GM21723 (cell line): ENCODE measurements around the gene DDTL.
A peak's percentile ranks its signal among the peaks of the same experiment; 100 is the strongest.
"Not testable (repeated sequence)": the region's sequence is repeated elsewhere in the genome, so short reads cannot be mapped to it uniquely, and the experiment has no call there.

Experiments
- ATAC-seq: cut with Tn5 transposase; IDR thresholded peaks from one replicate; pipeline ENCODE4 v1.9.1; 2021; ENCODE audit warnings: mild to moderate bottlenecking, moderate library complexity; ENCODE audit not compliant: unreplicated experiment

Gene DDTL

GRCh38 chr22:23969071-23969470 lies 2.4 kb downstream of the DDTL start:
- no peak for ATAC-seq

GRCh38 chr22:23970201-23970641 lies 3.5 kb downstream of the DDTL start:
- ATAC-seq, result no peak

- no peak for ATAC-seq
These were observed 4.3 kb downstream of the DDTL start for GRCh38 chr22:23970816-23971486.

- not testable (repeated sequence) for ATAC-seq
These were observed 5.2 kb downstream of the DDTL start for GRCh38 chr22:23971927-23972326.

- ATAC-seq, result peak; percentile 85
These were observed 7.7 kb downstream of the DDTL start, which contains the start of gene DDT for GRCh38 chr22:23974345-23974744. Gene DDT, minus strand, starts transcription at chr22:23974441. Its CDS starts 27 bp downstream, at chr22:23974414.

- ATAC-seq, result not testable (repeated sequence)
These were observed 8.2 kb downstream of the DDTL start for GRCh38 chr22:23974836-23975352.

- ATAC-seq, result not testable (repeated sequence)
These were observed 10.6 kb downstream of the DDTL start for GRCh38 chr22:23977304-23977703.

- ATAC-seq, result not testable (repeated sequence)
These were observed 13.0 kb downstream of the DDTL start, which contains the start of gene GSTT2 for GRCh38 chr22:23979557-23980240. Gene GSTT2, plus strand, starts transcription at chr22:23980134.

- not testable (repeated sequence) for ATAC-seq
These were observed 13.9 kb downstream of the DDTL start for GRCh38 chr22:23980567-23980966.

GRCh38 chr22:23984430-23984829 lies 17.7 kb downstream of the DDTL start:
- no peak for ATAC-seq

- not testable (repeated sequence) for ATAC-seq
These were observed 19.4 kb downstream of the DDTL start for GRCh38 chr22:23986089-23986488.

GRCh38 chr22:23986538-23987178 lies 20.0 kb downstream of the DDTL start:
- not testable (repeated sequence) for ATAC-seq

- not testable (repeated sequence) for ATAC-seq
These were observed 23.0 kb downstream of the DDTL start for GRCh38 chr22:23989583-23990244.

GRCh38 chr22:23993080-23993479 lies 26.4 kb downstream of the DDTL start:
- not testable (repeated sequence) for ATAC-seq

- ATAC-seq, result not testable (repeated sequence)
These were observed 27.0 kb downstream of the DDTL start for GRCh38 chr22:23993581-23994177.

- no peak for ATAC-seq
These were observed 30.4 kb downstream of the DDTL start for GRCh38 chr22:23997092-23997491.

- ATAC-seq, result not testable (repeated sequence)
These were observed 33.1 kb downstream of the DDTL start for GRCh38 chr22:23999779-24000178.

- no peak for ATAC-seq
These were observed 34.6 kb downstream of the DDTL start for GRCh38 chr22:24001314-24001713.

- ATAC-seq, result no peak
These were observed 35.6 kb downstream of the DDTL start for GRCh38 chr22:24002272-24002671.

GRCh38 chr22:24002851-24003250 lies 36.2 kb downstream of the DDTL start:
- no peak for ATAC-seq
